Kidney epithelial cell (primary cell): ENCODE measurements around the gene SNRNP70. TPM values are rescaled to one million over a fixed set of nuclear protein-coding genes. Genes with fewer than 3 reads are reported as not detected.
"Not testable (repeated sequence)": the region's sequence is repeated elsewhere in the genome, so short reads cannot be mapped to it uniquely, and the experiment has no call there.

Experiments
- DNase-seq: peaks from one replicate; pipeline ENCODE4 v3.0.0-alpha.2; 2010; ENCODE audit warnings: low read depth
- H3K27me3 ChIP-seq: 2 replicates; pipeline ENCODE4 v1.6.0; 2011; ENCODE audit warnings: low read length; ENCODE audit not compliant: control insufficient read depth, insufficient read depth
- H3K36me3 ChIP-seq: 2 replicates; pipeline ENCODE4 v1.5.1; 2011; ENCODE audit warnings: low read length; ENCODE audit not compliant: control insufficient read depth, insufficient read depth
- H3K4me3 ChIP-seq: 2 replicates; pipeline ENCODE4 v1.5.1; 2011; ENCODE audit warnings: low read depth, mild to moderate bottlenecking, control low read depth, low read length
- total RNA-seq: library from RNA; depleted of rRNA; stranded (reverse); fragments of >200 nt; gene quantifications from 2 replicates; pipeline ENCODE4 v1.2.3, GENCODE V29; 2015
- TF ChIP-seq, protein P1 (sequence below): IDR thresholded peaks from 2 replicates; pipeline ENCODE4 v1.5.1; 2011; ENCODE audit warnings: mild to moderate bottlenecking, moderate library complexity, low read length, control low read depth, inconsistent platforms; ENCODE audit not compliant: insufficient read depth, poor library complexity, severe bottlenecking

Gene SNRNP70
- total RNA-seq, 1 donor from 2014 or later = 108 TPM

DNA sequence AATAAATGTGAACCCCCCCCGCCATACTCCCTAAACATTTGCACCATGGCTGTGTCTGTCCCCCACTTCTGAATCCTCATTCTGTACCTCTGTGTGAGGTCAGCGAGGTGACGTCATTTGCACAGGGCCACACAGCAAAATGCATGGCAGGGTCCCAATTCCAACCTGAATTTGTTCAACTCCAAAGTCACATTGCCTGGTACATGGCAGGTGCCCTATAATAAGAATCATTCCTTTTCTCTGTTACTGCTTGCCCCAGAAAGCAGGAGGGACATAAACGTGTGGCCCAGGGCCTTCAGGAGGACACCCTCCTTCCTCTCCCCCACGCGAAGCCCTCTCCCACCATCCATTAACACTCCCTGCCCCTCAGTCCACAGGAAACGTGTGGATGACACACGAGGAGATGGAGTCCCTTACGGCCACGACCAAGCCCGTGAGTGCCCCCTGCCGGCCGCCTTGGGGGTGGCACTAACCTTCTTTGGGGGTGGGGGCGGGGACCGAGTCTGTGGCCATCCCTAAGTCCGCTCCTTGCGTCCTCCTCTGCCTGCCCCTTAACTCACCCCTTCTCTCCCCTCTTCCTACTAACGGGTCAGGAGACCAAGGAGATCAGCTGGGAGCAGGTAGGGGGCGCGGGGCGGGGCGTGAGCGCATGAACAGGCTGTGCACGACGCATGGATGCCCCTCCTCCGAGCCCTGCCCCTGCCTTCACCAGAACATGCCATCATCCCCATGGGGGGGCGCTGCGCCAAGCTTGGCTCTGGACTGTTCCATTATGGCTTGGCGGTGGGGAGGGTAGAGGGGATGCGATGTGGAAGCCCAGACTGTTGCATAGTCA is 60.5 kb downstream of the SNRNP70 start:
- TF ChIP-seq, protein P1, sequence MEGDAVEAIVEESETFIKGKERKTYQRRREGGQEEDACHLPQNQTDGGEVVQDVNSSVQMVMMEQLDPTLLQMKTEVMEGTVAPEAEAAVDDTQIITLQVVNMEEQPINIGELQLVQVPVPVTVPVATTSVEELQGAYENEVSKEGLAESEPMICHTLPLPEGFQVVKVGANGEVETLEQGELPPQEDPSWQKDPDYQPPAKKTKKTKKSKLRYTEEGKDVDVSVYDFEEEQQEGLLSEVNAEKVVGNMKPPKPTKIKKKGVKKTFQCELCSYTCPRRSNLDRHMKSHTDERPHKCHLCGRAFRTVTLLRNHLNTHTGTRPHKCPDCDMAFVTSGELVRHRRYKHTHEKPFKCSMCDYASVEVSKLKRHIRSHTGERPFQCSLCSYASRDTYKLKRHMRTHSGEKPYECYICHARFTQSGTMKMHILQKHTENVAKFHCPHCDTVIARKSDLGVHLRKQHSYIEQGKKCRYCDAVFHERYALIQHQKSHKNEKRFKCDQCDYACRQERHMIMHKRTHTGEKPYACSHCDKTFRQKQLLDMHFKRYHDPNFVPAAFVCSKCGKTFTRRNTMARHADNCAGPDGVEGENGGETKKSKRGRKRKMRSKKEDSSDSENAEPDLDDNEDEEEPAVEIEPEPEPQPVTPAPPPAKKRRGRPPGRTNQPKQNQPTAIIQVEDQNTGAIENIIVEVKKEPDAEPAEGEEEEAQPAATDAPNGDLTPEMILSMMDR = peak; percentile 92
- H3K4me3 ChIP-seq = no peak overlapping the region
- no peaks in the 10 kb centered on the region for H3K36me3 ChIP-seq
- no peak for DNase-seq
- H3K27me3 ChIP-seq = peaks cover 16% of the 10 kb centered on the region

DNA sequence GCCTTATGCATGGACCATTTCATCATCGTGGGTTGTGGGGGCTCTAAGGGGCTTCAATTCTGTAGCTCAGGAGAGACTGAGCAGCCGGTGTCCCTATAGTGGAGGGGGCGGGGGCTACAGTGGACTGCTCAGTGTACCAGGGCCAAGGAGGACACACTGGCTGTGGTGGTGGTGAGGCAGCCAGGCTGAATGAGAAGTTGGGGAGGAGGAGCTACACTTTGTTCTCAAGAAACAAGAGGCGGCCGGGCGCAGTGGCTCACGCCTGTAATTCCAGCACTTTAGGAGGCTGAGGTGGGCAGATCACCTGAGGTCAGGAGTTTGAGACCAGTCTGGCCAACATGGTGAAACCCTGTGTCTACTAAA is 61.1 kb downstream of the SNRNP70 start:
- peaks cover 21% of the 10 kb centered on the region for H3K27me3 ChIP-seq
- not testable (repeated sequence) for H3K4me3 ChIP-seq, H3K36me3 ChIP-seq, DNase-seq

DNA sequence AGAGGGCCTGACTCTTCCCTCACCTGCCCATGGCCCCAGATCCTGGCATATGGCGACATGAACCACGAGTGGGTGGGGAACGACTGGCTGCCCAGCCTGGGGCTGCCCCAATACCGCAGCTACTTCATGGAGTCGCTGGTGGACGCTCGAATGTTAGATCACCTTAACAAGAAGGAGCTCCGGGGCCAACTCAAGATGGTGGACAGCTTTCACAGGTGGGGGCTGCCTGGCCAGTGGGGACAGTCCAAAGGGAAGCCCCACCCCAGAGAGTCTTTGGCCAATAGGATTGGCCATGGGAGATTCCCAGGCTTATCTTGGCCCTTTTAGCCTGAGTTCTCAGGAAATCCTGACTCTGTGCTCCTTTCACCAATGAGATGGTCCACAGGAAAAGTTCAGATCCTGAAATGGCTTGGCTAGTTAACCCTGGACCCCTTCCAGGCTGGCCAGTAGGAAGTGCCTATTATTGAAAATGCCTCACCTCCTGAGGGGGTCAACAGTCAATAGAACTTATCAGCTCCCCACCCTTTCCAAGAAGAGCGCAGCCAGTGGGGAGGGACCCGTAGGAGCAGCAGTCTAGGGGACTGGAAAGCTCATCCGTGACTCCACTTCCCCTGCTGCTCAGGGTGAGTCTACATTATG is 62.9 kb downstream of the SNRNP70 start:
- peaks cover 23% of the 10 kb centered on the region for H3K27me3 ChIP-seq
- no peak overlapping the region for H3K4me3 ChIP-seq
- no peak for DNase-seq
- H3K36me3 ChIP-seq = no peaks in the 10 kb centered on the region
- TF ChIP-seq, protein P1 = no peak

DNA sequence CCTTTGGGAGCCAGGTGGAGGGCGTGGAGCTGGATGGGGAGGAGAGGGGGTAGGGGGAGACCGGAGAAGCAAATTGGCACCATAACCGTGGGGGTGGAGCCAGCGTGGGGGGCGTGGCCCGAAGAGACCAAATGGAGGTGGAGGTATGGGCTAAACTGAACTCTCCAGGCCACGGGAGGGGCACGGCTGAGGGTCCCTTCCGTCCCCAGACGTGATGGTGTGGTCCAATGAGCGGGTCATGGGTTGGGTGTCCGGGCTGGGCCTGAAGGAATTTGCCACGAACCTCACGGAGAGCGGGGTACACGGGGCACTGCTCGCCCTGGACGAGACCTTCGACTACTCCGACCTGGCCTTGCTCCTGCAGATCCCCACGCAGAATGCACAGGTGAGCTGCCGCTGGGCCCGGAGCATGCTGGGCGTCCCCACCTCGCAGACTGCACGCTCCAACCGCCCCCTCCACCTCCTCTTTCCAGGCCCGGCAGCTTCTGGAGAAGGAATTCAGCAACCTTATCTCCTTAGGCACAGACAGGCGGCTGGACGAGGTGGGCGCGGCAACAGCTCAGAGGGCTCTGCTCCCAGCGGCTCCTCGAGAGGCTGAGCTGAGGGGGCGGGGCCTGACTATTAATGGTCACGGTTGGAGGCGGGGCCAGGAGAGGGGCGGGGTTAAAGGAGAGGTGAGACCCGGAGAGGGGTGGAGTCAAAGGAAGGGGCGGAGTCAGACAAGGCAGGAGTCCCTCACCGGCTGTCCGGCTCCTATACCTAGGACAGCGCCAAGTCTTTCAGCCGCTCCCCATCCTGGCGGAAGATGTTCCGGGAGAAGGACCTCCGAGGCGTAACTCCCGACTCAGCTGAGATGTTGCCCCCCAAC is 63.8 kb downstream of the SNRNP70 start:
- peaks cover 23% of the 10 kb centered on the region for H3K27me3 ChIP-seq
- TF ChIP-seq, protein P1 = no peak
- peak overlapping the region; percentile 59 for H3K4me3 ChIP-seq

DNA sequence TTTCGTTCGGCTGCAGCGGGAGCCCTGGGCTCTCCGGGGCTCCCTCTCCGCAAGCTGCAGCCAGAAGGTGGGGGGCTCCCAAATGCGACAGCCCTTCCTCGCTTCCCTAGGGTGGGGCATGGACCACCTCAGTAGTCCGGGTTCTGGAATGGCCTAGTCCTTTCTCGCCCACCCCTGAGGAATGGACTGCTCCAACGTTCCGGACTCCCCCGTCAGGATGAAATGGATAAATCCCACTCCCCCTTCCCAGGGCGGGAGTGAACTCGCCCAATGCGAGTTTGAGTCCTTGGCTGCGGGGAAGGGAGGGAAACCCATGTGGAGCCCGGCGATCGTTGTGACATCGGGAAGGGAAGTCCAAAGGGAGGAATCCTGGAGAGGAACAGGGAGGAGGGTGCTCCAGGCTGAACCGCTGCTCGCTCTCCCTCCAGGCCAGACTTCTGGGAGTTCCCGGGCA is 64.4 kb downstream of the SNRNP70 start:
- Histone ChIP-seq H3K27me3 (peaks cover 24% of the 10 kb centered on the region), H3K4me3 (peak overlapping the region; percentile 59), H3K36me3 (no peaks in the 10 kb centered on the region)
- TF ChIP-seq, protein P1 = no peak
- DNase-seq = no peak

More for the DNA sequence above, 63.8 kb downstream of the SNRNP70 start:
- H3K36me3 ChIP-seq = no peaks in the 10 kb centered on the region
- peak; percentile 74 for DNase-seq
